NB4 (cell line): ENCODE measurements around the gene NFIX.

ENCODE experiments used
- MYC ChIP-seq: IDR thresholded peaks from 2 replicates; pipeline ENCODE4 v1.6.1; 2011; ENCODE audit warnings: low read depth, low read length
- POLR2A ChIP-seq: IDR thresholded peaks from 2 replicates; pipeline ENCODE4 v1.6.1; 2011; ENCODE audit warnings: mild to moderate bottlenecking; ENCODE audit not compliant: insufficient read length; ENCODE audit errors: extremely low read depth
- TF ChIP-seq, protein P1 (sequence below): IDR thresholded peaks from one replicate; pipeline ENCODE4 v1.5.1; 2012; ENCODE audit warnings: low read depth, low read length
- TF ChIP-seq, protein P2 (sequence below): IDR thresholded peaks from 2 replicates; pipeline ENCODE4 v1.6.1; 2011; ENCODE audit warnings: low read depth, low read length

DNA sequence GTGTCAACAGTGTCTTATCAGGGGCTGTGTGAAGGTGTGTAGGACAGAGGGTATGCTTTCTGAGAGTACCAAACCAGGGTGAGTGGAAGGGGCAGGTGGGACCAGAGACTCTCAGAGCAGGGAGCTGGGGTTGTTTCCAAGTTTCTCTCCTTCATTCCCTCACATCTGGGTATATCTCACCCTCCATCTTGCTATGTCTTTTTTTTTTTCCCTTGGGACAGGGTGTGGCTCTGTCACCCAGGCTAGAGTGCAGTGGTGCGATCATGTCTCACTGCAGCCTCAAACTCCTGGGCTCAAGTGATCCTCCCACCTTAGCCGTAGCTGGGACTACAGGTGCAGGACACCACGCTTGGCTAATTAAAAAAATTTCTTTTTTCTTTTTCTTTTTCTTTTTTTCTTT is 15.3 kb upstream of the NFIX start:
- no peak for TF ChIP-seq POLR2A
- TF ChIP-seq, protein P1, sequence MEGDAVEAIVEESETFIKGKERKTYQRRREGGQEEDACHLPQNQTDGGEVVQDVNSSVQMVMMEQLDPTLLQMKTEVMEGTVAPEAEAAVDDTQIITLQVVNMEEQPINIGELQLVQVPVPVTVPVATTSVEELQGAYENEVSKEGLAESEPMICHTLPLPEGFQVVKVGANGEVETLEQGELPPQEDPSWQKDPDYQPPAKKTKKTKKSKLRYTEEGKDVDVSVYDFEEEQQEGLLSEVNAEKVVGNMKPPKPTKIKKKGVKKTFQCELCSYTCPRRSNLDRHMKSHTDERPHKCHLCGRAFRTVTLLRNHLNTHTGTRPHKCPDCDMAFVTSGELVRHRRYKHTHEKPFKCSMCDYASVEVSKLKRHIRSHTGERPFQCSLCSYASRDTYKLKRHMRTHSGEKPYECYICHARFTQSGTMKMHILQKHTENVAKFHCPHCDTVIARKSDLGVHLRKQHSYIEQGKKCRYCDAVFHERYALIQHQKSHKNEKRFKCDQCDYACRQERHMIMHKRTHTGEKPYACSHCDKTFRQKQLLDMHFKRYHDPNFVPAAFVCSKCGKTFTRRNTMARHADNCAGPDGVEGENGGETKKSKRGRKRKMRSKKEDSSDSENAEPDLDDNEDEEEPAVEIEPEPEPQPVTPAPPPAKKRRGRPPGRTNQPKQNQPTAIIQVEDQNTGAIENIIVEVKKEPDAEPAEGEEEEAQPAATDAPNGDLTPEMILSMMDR = no peak
- TF ChIP-seq, protein P2, sequence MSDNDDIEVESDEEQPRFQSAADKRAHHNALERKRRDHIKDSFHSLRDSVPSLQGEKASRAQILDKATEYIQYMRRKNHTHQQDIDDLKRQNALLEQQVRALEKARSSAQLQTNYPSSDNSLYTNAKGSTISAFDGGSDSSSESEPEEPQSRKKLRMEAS = no peak
- no peak for TF ChIP-seq MYC
